AG04450 (cell line): ENCODE results near the gene MED14. TPM values are rescaled to one million over a fixed set of nuclear protein-coding genes. Genes with fewer than 3 reads are reported as not detected.
A peak's percentile ranks its signal among the peaks of the same experiment; 100 is the strongest.

Experiments
- CTCF ChIA-PET: fragments of 300-600, 350-600 bp; formaldehyde crosslinking; extraction: SDS; loops from one replicate; lab custom pipeline; 2022; ENCODE audit warnings: antibody characterized with exemption, inconsistent platforms; lab: Charles Lee
- POLR2A ChIA-PET: fragments of 350-600 bp; formaldehyde crosslinking; extraction: SDS; loops from one replicate; lab custom pipeline; 2021; ENCODE audit warnings: antibody characterized with exemption, inconsistent platforms; lab: Yijun Ruan, JAX
- DNase-seq: peaks from one replicate; pipeline ENCODE4 v3.0.0-alpha.2; 2011; ENCODE audit warnings: low read depth, low spot score
- H3K27ac ChIP-seq: one replicate; pipeline ENCODE4 v1.5.1; 2012; ENCODE audit warnings: low read depth, low read length, control low read depth
- H3K27me3 ChIP-seq: one replicate; pipeline ENCODE4 v1.6.0; 2012; ENCODE audit warnings: low read length; ENCODE audit not compliant: control insufficient read depth, insufficient read depth
- H3K4me3 ChIP-seq: 2 replicates; pipeline ENCODE4 v1.5.1; 2011; ENCODE audit warnings: mild to moderate bottlenecking, low read depth, low read length, control low read depth
- H3K9me3 ChIP-seq: 2 replicates; pipeline ENCODE4 v1.5.1; 2012; ENCODE audit warnings: low read length; ENCODE audit not compliant: control insufficient read depth, insufficient read depth
- CTCF ChIP-seq: IDR thresholded peaks from 2 replicates; pipeline ENCODE4 v1.5.1; 2011; ENCODE audit warnings: low read depth, low read length, control low read depth, inconsistent platforms
- polyA plus RNA-seq: library from polyadenylated mRNA; depleted of rRNA; stranded (reverse); fragments of >200 nt; gene quantifications from 2 replicates; pipeline ENCODE4 v1.2.3, GENCODE V29; 2011

MED14 gene
- polyA plus RNA-seq, 1 experiment: 52.8 TPM

- no peaks in the 10 kb centered on the region for H3K27me3 ChIP-seq
- no peaks in the 10 kb centered on the region for H3K9me3 ChIP-seq
- ChIA-PET CTCF (interaction anchor here (0.8 kb wide), 1 partner anchor 13 kb away, joined by 3 read pairs; no protein-coding TSS in a partner anchor), POLR2A (no interaction called here)
- H3K4me3 ChIP-seq: no peak overlapping the region
- no peak for TF ChIP-seq CTCF
- DNase-seq: no peak
- no peak overlapping the region for H3K27ac ChIP-seq
These were observed 14.5 kb upstream of the MED14 start for GRCh38 chrX:40749681-40750494.

- ChIA-PET CTCF (no interaction called here), POLR2A (no interaction called here)
- no peak overlapping the region for H3K4me3 ChIP-seq
- no peak for TF ChIP-seq CTCF
- no peaks in the 10 kb centered on the region for H3K9me3 ChIP-seq
- H3K27me3 ChIP-seq: no peaks in the 10 kb centered on the region
- H3K27ac ChIP-seq: no peak overlapping the region
- DNase-seq: no peak
These were observed 13.6 kb upstream of the MED14 start for GRCh38 chrX:40748977-40749376.

DNA sequence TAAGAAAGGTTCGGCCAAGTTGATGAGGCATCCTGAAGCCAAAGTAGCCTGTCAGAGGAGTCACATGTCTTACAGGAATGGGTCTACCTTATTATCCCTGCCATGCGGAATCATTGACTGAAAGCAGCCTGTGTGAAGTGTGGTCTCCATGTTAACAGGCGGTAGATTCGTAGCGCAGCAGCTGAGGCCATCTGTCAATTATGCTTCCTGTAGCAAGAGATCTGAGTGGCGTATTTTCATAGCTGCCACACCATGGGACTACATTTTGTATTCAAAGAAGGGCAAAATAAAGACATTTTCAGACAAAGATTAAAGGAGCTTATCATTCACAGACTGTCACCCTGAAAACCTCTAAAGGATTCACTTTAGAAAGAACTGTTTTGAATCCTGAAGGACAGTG, 11.2 kb upstream of the MED14 start:
- Histone ChIP-seq H3K9me3 (no peaks in the 10 kb centered on the region), H3K27ac (no peak overlapping the region), H3K27me3 (no peaks in the 10 kb centered on the region), H3K4me3 (no peak overlapping the region)
- ChIA-PET CTCF (no interaction called here), POLR2A (no interaction called here)
- no peak for TF ChIP-seq CTCF
- no peak for DNase-seq

DNA sequence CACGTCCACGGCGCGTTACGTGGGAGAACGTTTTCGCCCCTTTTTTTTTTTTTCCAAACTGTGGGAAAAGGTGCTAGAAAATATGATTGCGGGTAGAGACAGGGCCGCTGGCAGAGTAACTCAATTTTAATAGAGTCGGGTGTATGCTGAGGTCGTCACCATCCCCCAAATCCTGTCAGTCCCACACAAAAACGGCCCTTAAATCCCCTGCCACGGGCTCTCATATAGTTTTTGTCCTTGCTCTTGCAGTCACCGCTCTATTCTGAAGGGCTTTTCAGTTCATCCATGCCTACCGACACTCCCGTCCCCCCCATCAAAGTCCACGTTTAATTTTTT, 796 bp upstream of the MED14 start:
- peak overlapping the region; percentile 71 for H3K4me3 ChIP-seq
- no peaks in the 10 kb centered on the region for H3K9me3 ChIP-seq
- peak overlapping the region; percentile 98 for H3K27ac ChIP-seq
- no peak for DNase-seq
- TF ChIP-seq CTCF: no peak
- H3K27me3 ChIP-seq: no peaks in the 10 kb centered on the region
- ChIA-PET POLR2A (no interaction called here), CTCF (interaction anchor here (0.7 kb wide), 1 partner anchor 14 kb away, joined by 3 read pairs; no protein-coding TSS in a partner anchor)

GRCh38 chrX:40734971-40735324, 394 bp downstream of the MED14 start:
- ChIA-PET POLR2A (interaction anchor here (0.7 kb wide), 1 partner anchor 351 kb away, joined by 4 read pairs; no protein-coding TSS in a partner anchor), CTCF (interaction anchor here (0.7 to 1.2 kb wide), 2 partner anchors 83 to 380 kb away, joined by 3 to 6 read pairs; no protein-coding TSS in a partner anchor)
- no peak overlapping the region for H3K27ac ChIP-seq
- no peaks in the 10 kb centered on the region for H3K9me3 ChIP-seq
- DNase-seq: no peak
- no peak for TF ChIP-seq CTCF
- no peaks in the 10 kb centered on the region for H3K27me3 ChIP-seq
- peak overlapping the region; percentile 71 for H3K4me3 ChIP-seq
